Measurements from ENCODE around the gene RFFL.

RFFL gene

GRCh38 chr17:34996422-34997285 is 66.9 kb downstream of the RFFL start:
- DNase-seq = no peak
- Mint-ChIP-seq H3K36me3 (ENCODE audit: low read depth) (peaks cover 98% of the 10 kb centered on the region), H3K4me3 (no peak overlapping the region), H3K4me1 (ENCODE audit: low read depth) (peaks cover 5% of the 10 kb centered on the region), H3K9me3 (no peaks in the 10 kb centered on the region), H3K27ac (no peak overlapping the region), H3K27me3 (no peaks in the 10 kb centered on the region)

- Mint-ChIP-seq H3K27me3 (no peaks in the 10 kb centered on the region), H3K4me1 (ENCODE audit: low read depth) (peaks cover 3% of the 10 kb centered on the region), H3K27ac (peak overlapping the region; percentile 6), H3K9me3 (no peaks in the 10 kb centered on the region), H3K4me3 (no peak overlapping the region), H3K36me3 (ENCODE audit: low read depth) (peaks cover 99% of the 10 kb centered on the region)
- DNase-seq = no peak
Measured at GRCh38 chr17:34993031-34993430, 70.5 kb downstream of the RFFL start.

- H3K4me1 Mint-ChIP-seq (ENCODE audit: low read depth) = peaks cover 2% of the 10 kb centered on the region
- H3K36me3 Mint-ChIP-seq (ENCODE audit: low read depth) = peaks cover 96% of the 10 kb centered on the region
- no peak overlapping the region for H3K4me3 Mint-ChIP-seq
Measured at GRCh38 chr17:34991606-34992005, 71.9 kb downstream of the RFFL start.

GRCh38 chr17:34990921-34991365 is 72.6 kb downstream of the RFFL start:
- H3K27me3 Mint-ChIP-seq = no peaks in the 10 kb centered on the region
- peaks cover 96% of the 10 kb centered on the region for H3K36me3 Mint-ChIP-seq (ENCODE audit: low read depth)
- peaks cover 3% of the 10 kb centered on the region for H3K4me1 Mint-ChIP-seq (ENCODE audit: low read depth)
- H3K9me3 Mint-ChIP-seq = no peaks in the 10 kb centered on the region
- no peak overlapping the region for H3K27ac Mint-ChIP-seq
- DNase-seq = no peak
- H3K4me3 Mint-ChIP-seq = no peak overlapping the region

More at GRCh38 chr17:34991606-34992005, 71.9 kb downstream of the RFFL start:
- no peaks in the 10 kb centered on the region for H3K9me3 Mint-ChIP-seq
- no peak for DNase-seq
- H3K27me3 Mint-ChIP-seq = no peaks in the 10 kb centered on the region
- H3K27ac Mint-ChIP-seq = peak overlapping the region; percentile 42

GRCh38 chr17:34989473-34989872 is 74.0 kb downstream of the RFFL start:
- no peak for DNase-seq
- Mint-ChIP-seq H3K9me3 (no peaks in the 10 kb centered on the region), H3K4me1 (ENCODE audit: low read depth) (peaks cover 14% of the 10 kb centered on the region), H3K4me3 (no peak overlapping the region), H3K36me3 (ENCODE audit: low read depth) (peaks cover 96% of the 10 kb centered on the region), H3K27me3 (no peaks in the 10 kb centered on the region), H3K27ac (no peak overlapping the region)

GRCh38 chr17:34988644-34989043 is 74.9 kb downstream of the RFFL start:
- H3K4me1 Mint-ChIP-seq (ENCODE audit: low read depth) = peaks cover 22% of the 10 kb centered on the region
- H3K27me3 Mint-ChIP-seq = no peaks in the 10 kb centered on the region
- DNase-seq = no peak
- no peak overlapping the region for H3K4me3 Mint-ChIP-seq
- no peak overlapping the region for H3K27ac Mint-ChIP-seq
- no peaks in the 10 kb centered on the region for H3K9me3 Mint-ChIP-seq
- H3K36me3 Mint-ChIP-seq (ENCODE audit: low read depth) = peaks cover 96% of the 10 kb centered on the region

GRCh38 chr17:34987232-34987631 is 76.3 kb downstream of the RFFL start:
- Mint-ChIP-seq H3K36me3 (ENCODE audit: low read depth) (peaks cover 94% of the 10 kb centered on the region), H3K4me3 (no peak overlapping the region), H3K4me1 (ENCODE audit: low read depth) (peaks cover 34% of the 10 kb centered on the region)

GRCh38 chr17:34981538-34982241 is 81.8 kb downstream of the RFFL start:
- Mint-ChIP-seq H3K36me3 (ENCODE audit: low read depth) (peaks cover 56% of the 10 kb centered on the region), H3K4me3 (peak overlapping the region; percentile 89), H3K9me3 (no peaks in the 10 kb centered on the region), H3K4me1 (ENCODE audit: low read depth) (peaks cover 55% of the 10 kb centered on the region), H3K27me3 (no peaks in the 10 kb centered on the region), H3K27ac (peak overlapping the region; percentile 96)
- no peak for DNase-seq

More at GRCh38 chr17:34987232-34987631, 76.3 kb downstream of the RFFL start:
- DNase-seq = no peak
- Mint-ChIP-seq H3K27ac (no peak overlapping the region), H3K27me3 (no peaks in the 10 kb centered on the region), H3K9me3 (no peaks in the 10 kb centered on the region)

GRCh38 chr17:34980681-34981537 is 82.6 kb downstream of the RFFL start:
- Mint-ChIP-seq H3K4me3 (peak overlapping the region; percentile 89), H3K27me3 (no peaks in the 10 kb centered on the region), H3K36me3 (ENCODE audit: low read depth) (peaks cover 48% of the 10 kb centered on the region), H3K27ac (peak overlapping the region; percentile 96), H3K4me1 (ENCODE audit: low read depth) (peaks cover 54% of the 10 kb centered on the region), H3K9me3 (no peaks in the 10 kb centered on the region)
- DNase-seq = no peak

- DNase-seq = peak; percentile 97
- H3K9me3 Mint-ChIP-seq = no peaks in the 10 kb centered on the region
- peak within 1 kb of the TSS; percentile 99 for H3K27ac Mint-ChIP-seq
- H3K4me1 Mint-ChIP-seq (ENCODE audit: low read depth) = peaks cover 50% of the 10 kb centered on the region
- H3K36me3 Mint-ChIP-seq (ENCODE audit: low read depth) = peaks cover 42% of the 10 kb centered on the region
- no peaks in the 10 kb centered on the region for H3K27me3 Mint-ChIP-seq
- peak within 1 kb of the TSS; percentile 91 for H3K4me3 Mint-ChIP-seq
Measured at GRCh38 chr17:34980353-34980680, 83.2 kb downstream of the RFFL start, which contains the start of gene LIG3. LIG3 (plus strand) TSS chr17:34980512; CDS start chr17:34983006, 2,494 bp downstream.

GRCh38 chr17:34979650-34980352 is 83.7 kb downstream of the RFFL start:
- H3K36me3 Mint-ChIP-seq (ENCODE audit: low read depth) = peaks cover 37% of the 10 kb centered on the region
- peaks cover 52% of the 10 kb centered on the region for H3K4me1 Mint-ChIP-seq (ENCODE audit: low read depth)
- peak overlapping the region; percentile 99 for H3K27ac Mint-ChIP-seq
- H3K9me3 Mint-ChIP-seq = no peaks in the 10 kb centered on the region
- H3K4me3 Mint-ChIP-seq = peak overlapping the region; percentile 91
- no peak for DNase-seq
- no peaks in the 10 kb centered on the region for H3K27me3 Mint-ChIP-seq

- peaks cover 54% of the 10 kb centered on the region for H3K4me1 Mint-ChIP-seq (ENCODE audit: low read depth)
- H3K4me3 Mint-ChIP-seq = peak overlapping the region; percentile 91
- H3K27ac Mint-ChIP-seq = peak overlapping the region; percentile 99
Measured at GRCh38 chr17:34979153-34979552, 84.4 kb downstream of the RFFL start.

GRCh38 chr17:34974794-34975785 is 88.4 kb downstream of the RFFL start:
- H3K4me3 Mint-ChIP-seq = no peak overlapping the region
- no peaks in the 10 kb centered on the region for H3K9me3 Mint-ChIP-seq
- peaks cover 32% of the 10 kb centered on the region for H3K4me1 Mint-ChIP-seq (ENCODE audit: low read depth)
- DNase-seq = no peak
- peak overlapping the region; percentile 26 for H3K27ac Mint-ChIP-seq
- no peaks in the 10 kb centered on the region for H3K27me3 Mint-ChIP-seq
- peaks cover 4% of the 10 kb centered on the region for H3K36me3 Mint-ChIP-seq (ENCODE audit: low read depth)

More at GRCh38 chr17:34979153-34979552, 84.4 kb downstream of the RFFL start:
- no peak for DNase-seq
- Mint-ChIP-seq H3K9me3 (no peaks in the 10 kb centered on the region), H3K36me3 (ENCODE audit: low read depth) (peaks cover 31% of the 10 kb centered on the region), H3K27me3 (no peaks in the 10 kb centered on the region)
